Endothelial cell of umbilical vein (primary cell): Measurements from ENCODE around the gene MYH14.

ENCODE experiments used
- CTCF ChIP-seq, 2 donors: IDR thresholded peaks; 1 replicate in 1 of 2; 2 replicates in 1 of 2; pipeline ENCODE4 v1.5.1; 2011; ENCODE audit warnings: low read length in 2 of 2, mild to moderate bottlenecking in 2 of 2, moderate library complexity in 2 of 2, control low read depth in 1 of 2, inconsistent platforms in 1 of 2, low read depth in 1 of 2; ENCODE audit not compliant: insufficient read depth in 1 of 2; ENCODE audit errors: extremely low read depth in 1 of 2
- MYC ChIP-seq: IDR thresholded peaks from one replicate; pipeline ENCODE4 v1.6.1; 2011; ENCODE audit warnings: mild to moderate bottlenecking, low read depth, low read length
- POLR2A ChIP-seq: IDR thresholded peaks from 2 replicates; pipeline ENCODE4 v1.6.1; 2012; ENCODE audit warnings: low read depth, mild to moderate bottlenecking, control low read depth, low read length
- POLR2AphosphoS5 ChIP-seq: IDR thresholded peaks from 2 replicates; pipeline ENCODE4 v1.6.1; 2012; ENCODE audit warnings: low read depth, mild to moderate bottlenecking, control low read depth, low read length, moderate library complexity; ENCODE audit not compliant: insufficient read depth

- no peak for TF ChIP-seq CTCF (IDR thresholded peaks at IDR 0.05; ENCODE audit: extremely low read depth in 1 of 2, insufficient read depth in 1 of 2, low read depth in 1 of 2, low read length in 2 of 2)
- no peak for TF ChIP-seq POLR2AphosphoS5
- TF ChIP-seq MYC, result no peak
- TF ChIP-seq POLR2A, result no peak
These were observed 90.0 kb downstream of the MYH14 start for GRCh38 chr19:50293263-50294004.
